NCI-H446 treated with DMSO at 0.1 percent for 48 hours (cell line): ENCODE data around the gene VEGFB.

Source experiments
- DNase-seq: peaks from one replicate; lab custom pipeline; 2025; lab: John Stamatoyannopoulos, UW

The VEGFB gene

DNA sequence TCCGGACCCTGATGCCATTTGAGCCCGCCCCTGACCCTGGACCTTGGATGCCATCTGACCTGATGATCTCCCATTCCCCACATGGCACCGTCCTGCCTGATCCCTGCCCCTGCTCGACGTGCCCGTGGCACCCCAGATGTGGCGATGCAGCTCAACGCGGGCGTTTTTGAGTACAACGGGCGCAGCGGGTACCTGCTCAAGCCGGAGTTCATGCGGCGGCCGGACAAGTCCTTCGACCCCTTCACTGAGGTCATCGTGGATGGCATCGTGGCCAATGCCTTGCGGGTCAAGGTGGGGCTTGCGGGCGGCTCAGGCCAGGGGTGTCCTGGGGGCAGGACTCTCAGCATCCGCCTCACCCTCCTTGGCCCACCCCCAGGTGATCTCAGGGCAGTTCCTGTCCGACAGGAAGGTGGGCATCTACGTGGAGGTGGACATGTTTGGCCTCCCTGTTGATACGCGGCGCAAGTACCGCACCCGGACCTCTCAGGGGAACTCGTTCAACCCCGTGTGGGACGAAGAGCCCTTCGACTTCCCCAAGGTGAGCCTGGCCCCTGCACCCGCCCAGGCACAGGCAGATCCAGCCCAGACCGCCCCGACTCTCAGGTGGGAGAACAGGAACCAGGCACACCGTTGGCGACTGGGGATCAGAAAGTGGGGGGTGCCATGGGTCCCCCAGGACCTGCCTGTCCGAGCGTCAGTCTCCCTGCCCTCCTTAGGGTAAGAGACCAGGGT lies 28.1 kb downstream of the VEGFB start:
- no peak for DNase-seq

DNA sequence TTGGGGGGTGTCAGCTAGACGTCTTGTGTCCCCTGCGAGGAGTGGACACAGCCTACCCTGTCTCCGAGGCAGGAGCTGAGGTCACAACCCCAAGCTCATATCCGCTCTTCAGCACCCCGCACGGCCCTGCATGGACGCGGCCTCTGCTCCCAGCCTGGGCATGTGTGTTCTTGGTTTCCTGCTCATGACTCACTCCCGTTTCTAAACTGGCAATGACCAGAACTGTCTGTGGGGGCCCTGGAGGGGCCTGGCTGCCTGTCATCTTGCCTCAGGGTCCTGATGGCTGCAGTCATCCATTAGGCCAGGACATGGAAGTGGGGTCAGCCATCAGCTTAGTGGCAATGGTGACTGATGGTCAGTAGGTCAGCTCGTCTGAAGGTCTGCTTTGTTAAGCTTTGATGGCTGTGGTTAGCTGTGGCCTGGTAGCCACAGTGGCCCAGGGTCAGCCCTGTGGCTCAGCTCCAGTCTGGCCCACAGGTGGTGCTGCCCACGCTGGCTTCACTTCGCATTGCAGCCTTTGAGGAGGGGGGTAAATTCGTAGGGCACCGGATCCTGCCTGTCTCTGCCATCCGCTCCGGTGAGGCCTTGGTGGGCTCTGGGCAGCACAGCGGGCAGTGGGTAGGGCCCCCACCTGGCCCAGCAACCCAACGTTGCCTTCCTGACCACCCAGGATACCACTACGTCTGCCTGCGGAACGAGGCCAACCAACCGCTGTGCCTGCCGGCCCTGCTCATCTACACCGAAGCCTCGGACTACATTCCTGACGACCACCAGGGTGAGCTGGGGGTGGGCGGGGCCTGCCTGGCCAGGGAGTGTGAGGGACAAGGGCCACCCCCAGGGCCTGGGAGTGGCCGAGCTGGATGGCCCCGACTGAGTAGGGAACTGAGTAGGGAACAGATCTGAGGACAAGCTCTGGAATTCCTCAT lies 28.9 kb downstream of the VEGFB start:
- DNase-seq: no peak

DNA sequence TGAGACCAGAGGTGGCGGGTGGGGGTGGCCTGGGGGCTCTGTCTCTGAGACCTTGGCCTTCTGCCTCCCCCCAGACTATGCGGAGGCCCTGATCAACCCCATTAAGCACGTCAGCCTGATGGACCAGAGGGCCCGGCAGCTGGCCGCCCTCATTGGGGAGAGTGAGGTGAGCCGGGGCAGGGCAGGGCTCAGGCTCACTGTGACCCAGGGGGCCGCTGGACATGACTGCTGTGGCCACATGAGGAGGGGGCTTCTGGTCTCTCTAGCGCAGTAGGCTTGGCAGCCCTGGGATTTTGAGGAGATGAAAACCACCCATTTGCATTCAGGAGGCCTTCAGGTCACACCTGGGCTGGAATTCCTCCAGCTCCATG lies 29.5 kb downstream of the VEGFB start:
- no peak for DNase-seq

DNA sequence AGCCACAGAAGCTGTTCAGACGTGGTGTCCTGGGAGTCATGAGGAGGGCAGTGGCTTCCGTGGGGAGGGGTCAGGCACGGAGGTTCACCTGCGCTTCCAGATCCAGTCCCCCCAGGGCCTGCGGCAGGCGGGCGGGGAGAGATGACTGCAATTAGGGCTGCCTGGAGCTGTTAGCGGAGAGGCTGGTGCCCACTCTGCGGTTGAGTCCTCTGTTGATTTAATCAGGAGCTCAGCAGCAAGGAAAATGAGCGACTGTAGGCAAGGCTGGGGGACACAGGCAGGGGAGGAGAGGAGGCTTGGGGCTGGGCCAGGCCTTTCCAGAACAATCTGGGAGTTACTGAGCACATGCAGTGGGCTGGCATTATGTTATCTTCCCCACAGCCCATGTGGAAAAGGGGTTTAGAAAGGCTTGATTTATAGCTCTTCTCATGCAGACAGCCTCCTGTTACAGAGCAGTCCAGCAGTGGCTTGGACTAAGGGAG lies 30.0 kb downstream of the VEGFB start:
- no peak for DNase-seq

DNA sequence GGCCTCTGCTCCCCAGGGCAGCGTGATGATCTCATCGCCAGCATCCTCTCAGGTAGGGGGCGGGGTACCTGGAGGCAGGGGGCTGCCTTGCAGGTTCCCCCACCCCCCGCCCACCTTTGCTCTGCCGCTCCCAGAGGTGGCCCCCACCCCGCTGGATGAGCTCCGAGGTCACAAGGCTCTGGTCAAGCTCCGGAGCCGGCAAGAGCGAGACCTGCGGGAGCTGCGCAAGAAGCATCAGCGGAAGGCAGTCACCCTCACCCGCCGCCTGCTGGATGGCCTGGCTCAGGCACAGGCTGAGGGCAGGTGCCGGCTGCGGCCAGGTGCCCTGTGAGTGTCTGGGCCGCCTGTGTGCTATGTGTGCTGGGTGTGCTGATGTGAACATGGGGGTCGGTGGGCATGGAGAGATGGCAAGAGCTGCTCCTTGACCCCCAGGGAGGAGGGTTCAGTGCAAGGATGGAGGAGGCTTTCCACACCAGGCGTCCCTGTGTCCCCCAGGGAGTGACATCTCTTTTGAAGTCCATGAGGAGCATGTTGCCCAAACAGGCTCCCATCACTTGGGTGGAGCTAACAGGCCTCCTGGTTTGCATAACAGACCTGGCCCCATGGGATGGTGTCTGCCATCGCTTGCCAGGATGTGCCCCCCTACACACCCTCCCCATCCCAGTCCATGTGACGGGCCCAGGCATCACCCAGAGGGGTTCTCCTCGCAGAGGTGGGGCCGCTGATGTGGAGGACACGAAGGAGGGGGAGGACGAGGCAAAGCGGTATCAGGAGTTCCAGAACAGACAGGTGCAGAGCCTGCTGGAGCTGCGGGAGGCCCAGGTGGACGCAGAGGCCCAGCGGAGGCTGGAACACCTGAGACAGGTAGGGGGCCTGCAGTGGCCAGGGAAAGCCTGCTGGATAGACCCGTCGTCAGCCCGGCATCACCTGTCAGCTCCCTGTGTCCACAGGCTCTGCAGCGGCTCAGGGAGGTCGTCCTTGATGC lies 31.1 kb downstream of the VEGFB start:
- DNase-seq: no peak

DNA sequence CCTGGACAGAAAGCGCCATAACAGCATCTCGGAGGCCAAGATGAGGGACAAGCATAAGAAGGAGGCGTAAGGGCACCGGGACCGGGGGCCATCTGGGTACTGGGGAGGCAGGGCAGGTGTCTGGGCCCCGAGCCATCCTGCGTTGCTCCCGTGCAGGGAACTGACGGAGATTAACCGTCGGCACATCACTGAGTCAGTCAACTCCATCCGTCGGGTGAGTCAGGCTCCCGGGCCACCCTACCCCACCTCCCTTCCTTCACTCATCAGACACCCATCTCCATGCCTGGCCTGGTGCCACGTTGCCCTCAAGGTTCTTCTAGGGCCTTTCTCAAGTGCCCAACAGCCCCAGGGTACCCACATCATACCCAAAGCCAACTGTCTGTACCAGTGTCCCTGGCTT lies 32.0 kb downstream of the VEGFB start:
- no peak for DNase-seq

DNA sequence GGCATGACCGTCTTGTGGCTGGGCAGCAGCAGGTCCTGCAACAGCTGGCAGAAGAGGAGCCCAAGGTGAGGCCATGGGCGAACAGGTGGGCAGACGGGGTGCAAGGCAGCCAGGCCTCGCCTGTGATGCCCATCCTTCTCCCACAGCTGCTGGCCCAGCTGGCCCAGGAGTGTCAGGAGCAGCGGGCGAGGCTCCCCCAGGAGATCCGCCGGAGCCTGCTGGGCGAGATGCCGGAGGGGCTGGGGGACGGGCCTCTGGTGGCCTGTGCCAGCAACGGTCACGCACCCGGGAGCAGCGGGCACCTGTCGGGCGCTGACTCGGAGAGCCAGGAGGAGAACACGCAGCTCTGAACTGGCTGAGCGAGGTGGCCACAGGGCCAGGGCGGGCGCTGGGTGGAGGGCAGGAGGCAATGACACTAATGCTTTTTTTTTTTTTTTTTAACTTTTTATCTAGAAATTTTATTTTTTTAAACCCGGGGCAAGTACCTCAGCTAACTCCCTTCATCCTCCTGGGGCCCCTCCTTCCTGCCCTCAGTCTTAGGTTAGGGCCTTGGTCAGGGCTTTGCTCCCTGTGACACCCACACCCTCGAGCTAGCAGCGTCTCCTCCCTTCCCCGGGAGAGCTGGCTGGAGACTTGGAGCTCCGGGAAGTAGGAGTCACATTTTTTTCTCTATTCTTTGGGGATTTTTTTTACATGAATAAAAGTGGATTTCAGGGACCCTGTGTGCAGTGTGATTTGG lies 33.0 kb downstream of the VEGFB start:
- no peak for DNase-seq

DNA sequence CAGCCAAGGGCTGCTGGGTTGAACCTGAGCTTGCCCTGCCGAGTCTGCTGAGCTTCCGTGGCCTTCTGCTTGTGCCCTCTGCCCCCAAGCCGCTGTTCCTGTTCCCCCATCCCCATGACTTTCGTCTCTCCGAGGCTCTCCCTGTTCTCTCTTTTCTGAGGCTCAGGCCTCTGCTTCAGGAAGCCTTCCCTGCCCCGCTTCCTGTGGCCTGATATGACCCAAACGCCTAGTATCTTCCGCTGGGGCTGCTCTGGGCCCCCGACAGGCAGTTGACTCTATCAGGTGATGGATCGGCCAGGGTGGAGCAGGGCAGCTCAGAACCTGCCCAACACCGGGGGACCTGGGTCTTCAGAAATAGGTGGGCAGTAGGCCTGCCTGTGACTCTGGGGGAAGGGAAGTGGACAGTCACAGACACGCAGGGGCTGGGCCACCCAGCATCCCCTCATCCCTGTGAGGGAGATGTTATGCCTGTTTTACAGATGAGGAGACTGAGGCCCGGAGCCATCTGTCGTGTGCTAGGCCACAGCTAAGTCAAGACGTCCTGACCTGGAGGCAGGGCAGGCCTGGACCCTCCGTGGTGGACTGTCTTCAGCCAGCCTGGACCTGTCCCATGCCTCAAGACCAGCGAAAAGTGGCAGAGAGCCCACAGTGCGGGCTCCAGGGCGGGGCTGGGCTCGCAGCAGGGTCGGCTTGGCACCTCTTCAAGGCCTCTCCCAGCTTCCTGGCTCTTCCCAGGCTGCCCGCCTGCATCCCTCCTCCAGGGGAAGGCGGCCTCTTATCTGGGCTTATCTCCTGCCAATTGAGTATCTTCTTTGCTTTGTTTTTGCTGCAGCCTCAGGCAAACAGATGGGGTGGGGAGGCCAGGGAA lies 33.9 kb downstream of the VEGFB start:
- DNase-seq: peak; percentile 25

DNA sequence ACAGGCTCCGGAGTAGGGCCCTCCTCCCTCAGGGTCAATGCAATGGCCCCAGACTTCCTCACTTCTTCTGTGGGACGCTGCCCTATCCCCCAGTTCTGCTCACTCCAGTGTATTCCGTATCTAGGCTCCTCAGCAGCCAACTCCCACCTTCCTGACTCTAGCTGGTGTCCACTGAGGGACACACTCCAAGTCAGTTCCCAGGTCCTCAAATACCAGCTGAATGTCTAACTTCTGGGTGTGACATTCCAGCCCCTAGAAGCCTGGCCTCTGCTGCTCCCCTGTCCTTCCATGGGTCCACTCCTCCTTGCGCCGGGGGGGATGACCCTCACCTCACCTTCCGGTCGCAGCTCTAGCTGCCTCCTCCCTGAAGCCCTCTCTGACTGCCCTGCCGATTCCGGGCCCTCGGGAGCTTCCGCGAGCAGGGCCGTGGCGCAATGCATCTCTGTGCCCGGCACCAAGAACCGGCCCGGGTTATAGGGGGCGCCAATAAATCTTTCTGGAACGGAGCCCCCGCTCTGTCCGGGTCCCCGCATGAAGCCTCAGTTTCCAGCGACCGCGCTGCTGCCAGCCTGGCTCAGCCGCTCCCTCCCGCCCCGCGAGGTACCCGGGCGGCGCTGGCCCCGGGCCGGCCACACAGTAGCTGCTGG lies 34.6 kb downstream of the VEGFB start:
- no peak for DNase-seq

DNA sequence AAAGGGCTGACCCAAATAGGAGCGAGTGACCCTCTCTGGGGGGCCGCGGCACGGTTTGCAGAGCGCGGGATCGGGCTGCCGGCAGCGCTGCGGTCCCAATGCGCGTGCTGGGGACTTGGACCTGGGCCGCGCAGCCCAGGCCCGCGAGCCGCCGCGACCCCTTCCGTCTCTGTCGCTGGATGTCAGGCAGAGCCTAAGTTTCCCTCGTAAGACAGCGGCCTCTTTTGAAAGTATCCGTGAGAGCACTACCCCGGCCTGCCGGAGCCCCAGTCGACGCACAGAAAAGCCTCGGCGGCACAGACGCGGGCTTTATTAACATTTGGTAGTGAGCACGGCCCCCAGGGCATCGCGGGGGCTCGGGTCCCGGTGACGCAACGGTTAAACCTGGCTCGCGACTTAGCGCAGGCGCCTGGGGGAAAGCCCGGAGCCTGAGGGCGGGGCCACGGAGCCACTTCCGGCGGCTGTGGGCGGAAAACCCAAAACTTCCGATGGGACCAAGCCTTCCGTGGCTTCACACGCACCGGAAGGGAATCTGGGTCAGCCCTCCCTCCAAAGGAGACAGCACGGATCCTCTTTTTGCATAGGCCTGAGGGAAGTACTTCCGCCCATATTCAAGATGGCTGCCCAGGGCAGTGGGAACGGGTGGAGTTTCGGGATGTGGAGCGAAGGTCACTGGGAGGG lies 35.3 kb downstream of the VEGFB start:
- peak; percentile 99 for DNase-seq

DNA sequence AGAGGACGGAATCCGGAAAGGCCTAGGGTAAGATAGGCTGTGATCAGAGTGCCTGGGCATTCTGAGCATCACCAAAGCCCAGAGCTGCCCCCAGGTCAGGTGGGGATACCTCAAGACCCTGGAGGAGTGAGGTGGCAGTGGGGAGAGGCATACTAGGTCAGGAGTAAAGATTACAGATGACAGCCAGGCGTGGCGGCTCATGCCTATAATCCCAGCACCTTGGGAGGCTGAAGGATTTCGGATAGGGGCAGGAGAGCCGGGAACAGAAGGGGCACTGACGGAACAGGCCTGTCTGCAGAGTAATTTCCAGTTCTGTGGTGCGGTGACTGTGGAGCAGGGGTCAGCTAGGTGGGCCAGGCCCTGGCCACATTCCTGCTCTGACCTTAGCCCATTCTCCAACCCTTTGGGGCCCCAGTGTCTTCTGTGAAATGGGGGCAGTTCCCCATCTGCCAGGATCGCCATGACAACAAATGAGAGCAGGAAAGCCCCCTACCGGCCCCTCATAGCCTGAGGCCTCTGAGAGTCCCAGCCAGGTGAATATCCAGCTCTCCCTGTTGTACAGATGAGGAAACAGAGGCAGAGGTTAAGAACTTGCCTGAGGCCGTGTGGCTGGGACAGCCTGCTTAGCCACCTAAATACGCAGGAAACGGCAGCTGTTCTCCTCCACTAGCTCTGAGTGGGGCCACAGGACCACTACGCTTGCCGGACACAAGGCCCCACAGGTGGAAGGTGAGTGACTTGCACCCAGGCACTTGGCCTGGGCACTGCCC lies 40.8 kb downstream of the VEGFB start:
- DNase-seq: no peak

DNA sequence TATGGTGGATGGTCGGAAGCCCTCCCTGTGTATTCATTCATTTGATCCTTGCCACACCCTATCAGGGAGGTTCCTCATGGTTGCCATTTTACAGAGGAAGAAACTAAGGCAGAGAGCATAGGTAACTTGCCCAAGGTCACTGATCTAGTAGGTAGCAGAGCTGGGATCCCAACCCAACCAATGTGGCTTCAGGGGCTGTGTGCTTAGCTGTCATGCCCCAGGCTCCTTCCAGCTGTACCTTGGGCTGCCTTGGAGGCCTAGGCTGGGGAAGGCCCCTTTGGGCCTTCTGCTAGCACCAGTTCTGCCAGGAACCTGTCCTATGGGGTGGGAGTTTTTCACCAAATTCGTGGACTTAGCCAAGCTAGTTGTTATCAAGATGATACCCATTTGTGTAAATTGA lies 41.5 kb downstream of the VEGFB start:
- no peak for DNase-seq

DNA sequence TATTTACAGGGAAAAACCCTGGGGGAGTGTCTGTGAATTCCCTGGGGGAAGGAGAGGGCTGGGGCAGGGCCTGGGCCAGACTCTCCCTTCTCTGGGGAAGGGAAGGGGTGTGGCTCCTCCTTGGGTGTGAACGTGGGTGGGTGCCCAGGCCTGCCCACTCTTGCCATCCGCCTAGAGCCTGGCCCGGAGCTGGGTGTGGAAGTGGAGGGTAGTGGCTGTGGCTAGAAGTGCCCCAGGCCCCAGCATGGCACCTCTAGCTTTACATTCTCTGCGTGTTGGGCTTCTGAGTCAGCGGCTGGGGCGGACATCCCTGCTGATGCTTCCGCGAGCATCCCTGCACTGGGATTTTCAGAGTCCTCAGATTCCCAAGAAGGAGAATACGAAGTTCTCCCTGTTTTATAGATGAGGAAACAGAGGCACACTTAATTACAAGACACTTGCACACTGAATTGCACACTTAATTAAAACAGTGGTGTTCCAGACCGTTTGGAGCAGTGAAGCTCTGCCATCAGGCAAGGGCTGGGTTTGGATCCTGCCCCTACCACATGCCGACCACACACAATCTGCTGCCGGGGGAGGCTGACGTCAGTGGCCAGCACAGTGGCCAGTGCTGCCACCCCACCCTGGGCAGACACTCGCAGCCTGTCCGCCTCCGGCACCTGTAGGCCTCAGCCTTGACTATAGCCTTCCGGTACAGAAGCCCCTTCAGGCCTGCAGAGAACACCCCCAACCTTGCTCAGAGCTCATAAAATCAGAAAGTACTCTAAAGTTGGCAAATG lies 42.5 kb downstream of the VEGFB start:
- DNase-seq: no peak

DNA sequence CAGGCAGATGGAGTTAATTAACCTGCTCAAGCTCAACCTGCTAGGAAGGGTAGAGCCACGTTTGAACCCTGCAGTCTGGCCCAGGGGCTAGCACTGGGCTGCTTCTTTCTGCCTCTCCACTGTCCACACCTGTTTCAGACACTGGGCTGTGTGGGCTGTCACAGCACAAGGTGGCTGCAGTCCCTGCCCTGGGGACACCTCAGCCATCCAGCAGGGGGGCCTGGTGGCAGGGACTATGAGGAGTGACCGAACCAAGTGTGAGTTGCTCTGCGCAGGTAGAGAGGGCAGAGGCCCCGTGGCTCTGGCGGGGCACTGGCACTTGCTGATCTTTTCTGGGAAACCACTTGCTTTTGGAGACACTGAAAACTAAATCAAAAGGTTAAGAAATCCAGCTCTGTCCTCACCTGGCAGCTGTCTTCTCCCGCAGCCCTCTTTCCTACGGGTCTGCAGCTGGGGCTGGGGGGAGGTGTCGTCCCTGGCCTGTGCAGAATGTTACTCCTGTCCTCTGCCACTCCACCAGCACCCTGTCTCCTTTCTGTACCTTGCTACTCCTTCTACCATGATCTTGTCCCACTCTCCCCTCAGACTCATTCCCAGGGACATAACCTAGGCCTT lies 44.3 kb downstream of the VEGFB start:
- DNase-seq: no peak

DNA sequence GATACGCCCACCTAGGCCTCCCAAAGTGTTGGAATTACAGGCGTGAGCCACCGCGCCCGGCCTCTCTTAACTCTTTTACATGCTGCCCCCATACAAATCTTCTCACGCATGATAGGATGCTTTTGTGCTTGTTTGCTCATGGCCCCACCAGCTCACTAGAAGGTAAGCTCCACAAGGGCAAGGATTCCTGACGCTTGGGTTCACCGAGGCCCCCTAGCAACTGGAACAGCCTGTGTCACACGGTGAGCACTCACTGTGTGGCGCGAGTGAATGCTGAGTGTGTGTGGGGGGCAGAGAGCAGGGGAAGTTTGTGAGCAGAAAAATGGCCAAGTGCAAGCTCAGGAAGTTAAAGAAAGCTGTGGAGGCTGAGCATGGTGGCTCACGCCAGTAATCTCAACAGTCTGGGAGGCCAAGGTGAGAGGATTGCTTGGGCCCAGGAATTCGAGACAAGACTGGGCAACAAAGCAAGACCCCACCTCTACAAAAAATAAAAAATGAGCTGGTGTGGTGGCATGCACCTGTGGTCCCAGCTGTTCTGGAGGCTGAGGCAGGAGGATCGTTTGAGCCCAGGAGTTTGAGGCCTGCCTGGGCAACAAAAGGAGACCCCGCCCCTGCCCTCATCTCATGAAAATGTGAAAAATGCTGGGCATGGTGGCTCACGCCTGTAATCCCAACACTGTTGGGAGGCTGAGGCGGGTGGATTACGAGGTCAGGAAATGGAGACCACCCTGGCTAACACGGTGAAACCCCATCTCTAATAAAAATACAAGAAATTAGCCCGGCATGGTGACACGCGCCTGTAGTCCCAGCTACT lies 47.8 kb downstream of the VEGFB start:
- no peak for DNase-seq

DNA sequence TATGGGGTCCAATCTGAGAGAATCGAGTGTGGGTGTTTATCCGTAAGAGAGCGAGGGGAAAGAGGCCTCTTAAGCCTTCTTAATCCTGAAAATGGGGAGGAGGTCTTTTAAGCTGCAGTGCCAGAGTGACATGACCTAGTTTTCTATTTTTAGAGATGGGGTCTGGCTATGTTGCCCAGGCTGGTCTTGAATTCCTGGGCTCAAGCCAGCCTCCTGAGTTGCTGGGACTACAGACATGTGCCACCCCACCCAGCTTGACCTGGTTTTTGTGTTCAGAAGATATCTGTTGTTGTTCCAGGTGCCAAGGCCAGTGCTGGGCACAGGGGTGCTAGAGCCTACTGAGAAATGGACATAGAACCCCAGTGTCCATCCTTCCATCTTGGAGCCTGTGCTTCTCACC lies 48.7 kb downstream of the VEGFB start:
- DNase-seq: no peak
